NB4 (cell line): ENCODE data around the gene CES2.

Experiments used
- DNase-seq: peaks from one replicate; pipeline ENCODE4 v3.0.0; 2010; ENCODE audit warnings: low read depth
- H3K4me3 ChIP-seq: one replicate; pipeline ENCODE4 v1.5.1; 2011; ENCODE audit warnings: mild to moderate bottlenecking, low read depth, low read length, moderate library complexity
- CTCF ChIP-seq: IDR thresholded peaks from one replicate; pipeline ENCODE4 v1.5.1; 2012; ENCODE audit warnings: low read depth, low read length
- MAX ChIP-seq: IDR thresholded peaks from 2 replicates; pipeline ENCODE4 v1.6.1; 2011; ENCODE audit warnings: low read depth, low read length
- MYC ChIP-seq: IDR thresholded peaks from 2 replicates; pipeline ENCODE4 v1.6.1; 2011; ENCODE audit warnings: low read depth, low read length
- POLR2A ChIP-seq: IDR thresholded peaks from 2 replicates; pipeline ENCODE4 v1.6.1; 2011; ENCODE audit warnings: mild to moderate bottlenecking; ENCODE audit not compliant: insufficient read length; ENCODE audit errors: extremely low read depth

CES2 gene

DNA sequence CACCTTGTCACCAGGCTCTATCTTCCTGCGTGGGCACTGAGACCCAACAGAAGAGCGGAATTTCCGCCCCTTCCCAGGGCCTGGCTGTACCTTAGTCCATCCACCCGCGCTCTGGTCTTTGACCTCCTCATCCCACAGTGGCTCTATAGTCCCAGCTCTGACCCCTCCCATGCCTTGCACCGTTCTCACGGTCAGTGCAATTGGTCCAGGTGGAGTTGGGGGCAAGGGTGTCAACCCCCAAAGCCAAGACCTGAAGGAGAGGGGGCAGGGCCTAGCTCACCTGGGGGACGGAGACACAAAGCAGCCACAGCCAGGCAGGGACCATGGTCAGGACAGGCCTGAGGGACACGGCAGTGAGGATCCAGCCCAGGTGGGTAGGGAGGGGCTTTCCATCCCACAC lies 17.6 kb upstream of the CES2 start:
- no peak for DNase-seq
- H3K4me3 ChIP-seq = no peak overlapping the region
- TF ChIP-seq MAX = no peak
- no peak for TF ChIP-seq MYC
- TF ChIP-seq CTCF = no peak
- no peak for TF ChIP-seq POLR2A

DNA sequence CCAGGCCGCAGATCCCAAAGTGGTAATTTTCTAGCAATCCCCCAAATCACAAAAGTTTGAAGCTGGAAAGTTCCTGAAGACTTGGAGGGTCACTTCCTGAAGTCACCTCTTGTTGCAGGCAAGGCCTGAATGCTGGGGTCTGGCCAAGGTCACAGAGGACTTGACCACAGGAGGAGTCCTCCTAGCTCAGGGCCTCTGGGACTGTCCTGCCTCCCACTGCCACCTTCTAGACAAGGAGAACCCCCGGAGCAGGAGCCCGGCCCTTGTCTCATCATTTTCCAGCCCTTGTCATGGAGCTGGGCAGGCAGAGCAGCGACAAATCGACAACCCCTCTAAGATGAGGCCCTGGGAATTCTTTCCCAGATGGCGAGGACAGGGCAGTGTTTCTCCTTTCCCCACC lies 17.0 kb upstream of the CES2 start:
- no peak for DNase-seq
- no peak for TF ChIP-seq MYC
- no peak for TF ChIP-seq MAX
- no peak for TF ChIP-seq CTCF
- no peak for TF ChIP-seq POLR2A
- no peak overlapping the region for H3K4me3 ChIP-seq

DNA sequence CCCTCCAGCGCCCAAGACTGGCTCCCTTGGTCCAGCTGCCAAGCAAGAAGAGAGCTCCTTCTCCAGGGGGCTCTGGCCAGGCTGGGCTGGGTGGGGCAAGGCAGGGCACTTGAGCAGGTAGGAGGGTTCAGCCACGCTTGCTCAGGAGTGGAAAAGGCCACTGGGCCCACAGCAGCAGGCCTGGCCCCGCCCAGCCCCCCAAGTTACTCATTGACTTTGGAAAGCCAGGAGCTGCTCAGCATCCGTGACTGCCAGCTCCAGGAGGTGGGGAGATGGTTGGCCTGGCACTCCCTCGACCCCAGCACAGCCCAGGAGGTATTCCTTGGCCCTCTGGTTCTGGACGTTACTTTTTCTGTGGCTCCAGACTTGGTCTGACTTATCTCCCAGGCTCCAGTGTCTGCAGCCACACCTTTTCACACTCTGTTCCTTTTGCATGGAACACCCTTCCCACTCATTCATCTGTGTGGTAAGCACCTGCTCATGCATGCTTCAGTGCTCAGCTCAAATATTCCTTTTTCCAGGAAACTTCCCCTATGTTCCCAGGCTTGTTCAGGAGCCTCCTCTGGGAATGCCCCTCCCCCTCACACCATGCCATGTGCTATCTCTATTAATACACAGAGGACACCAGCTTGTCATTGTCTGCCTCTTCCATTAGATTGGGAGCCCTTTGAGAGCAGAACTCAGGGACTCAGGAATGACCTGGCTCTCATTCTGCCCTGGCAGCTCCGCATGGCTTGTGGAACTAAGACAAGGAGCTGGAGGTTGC lies 16.3 kb upstream of the CES2 start, which contains the start of gene CDH16:
CDH16 (minus strand) TSS at position 83 of the 766 bp plus-strand sequence. CDS start 820 bp downstream, outside the sequence.
- no peak within 1 kb of the TSS for H3K4me3 ChIP-seq
- no peak for DNase-seq
- TF ChIP-seq MYC (no peak), MAX (no peak), CTCF (no peak), POLR2A (no peak)

DNA sequence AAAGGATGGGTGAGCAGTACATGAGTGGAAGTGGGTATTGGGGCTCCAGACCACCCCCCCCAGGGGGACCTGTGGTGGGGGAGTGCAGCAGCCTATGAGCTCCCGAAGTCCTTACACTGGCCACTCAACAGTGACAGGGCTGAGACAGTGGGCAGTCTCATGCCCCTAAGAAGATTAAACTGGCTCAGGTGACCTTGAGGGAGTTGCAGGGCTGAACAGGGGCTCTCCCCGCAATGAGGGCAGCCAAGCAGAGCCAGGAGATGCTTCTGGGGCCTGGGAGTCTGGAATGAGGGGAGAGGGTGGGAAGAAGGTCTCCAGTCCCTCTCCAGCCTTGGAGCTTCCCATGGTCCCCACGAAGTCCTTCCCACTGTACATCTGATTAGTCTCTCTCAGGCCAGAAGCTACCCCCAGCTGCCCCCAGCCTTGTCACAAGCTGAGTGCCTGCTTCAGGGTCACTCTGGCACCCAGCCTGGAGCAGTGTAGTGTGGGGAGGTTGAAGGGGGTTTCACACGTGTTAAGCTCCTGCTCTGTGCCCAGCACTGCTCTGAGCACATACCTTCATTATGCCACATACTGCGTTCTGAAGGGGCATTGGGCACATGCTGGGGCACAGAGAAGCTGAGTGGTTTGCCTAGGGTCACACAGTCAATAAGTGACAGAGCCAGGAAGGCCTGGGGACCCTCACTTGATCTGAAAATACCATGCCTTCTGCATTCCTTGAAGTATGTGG lies 15.6 kb upstream of the CES2 start:
- DNase-seq = no peak
- no peak overlapping the region for H3K4me3 ChIP-seq
- TF ChIP-seq MAX (no peak), CTCF (no peak), MYC (no peak), POLR2A (no peak)

DNA sequence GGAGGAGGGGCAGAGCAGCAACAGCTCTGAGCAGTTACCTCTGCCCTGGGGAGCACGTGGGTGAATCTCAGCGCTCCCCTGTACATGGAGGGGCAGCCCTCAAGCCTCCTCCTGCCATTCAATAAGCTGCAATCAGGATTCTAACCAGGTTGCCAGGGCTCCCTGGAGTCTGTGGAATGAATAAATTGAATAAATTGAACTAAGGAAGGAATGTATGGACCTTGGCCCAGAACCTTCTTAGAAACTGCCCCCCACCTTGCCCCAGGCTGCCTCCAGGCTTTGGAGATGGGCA lies 15.1 kb upstream of the CES2 start:
- TF ChIP-seq MAX (no peak), CTCF (no peak), MYC (no peak), POLR2A (no peak)
- H3K4me3 ChIP-seq = no peak overlapping the region
- DNase-seq = no peak
